Gastrocnemius medialis (tissue), 4 donors: ENCODE results near the gene KRT77.

ENCODE experiments used
- POLR2A ChIP-seq, 2 donors: fragments of 450-650 bp; IDR thresholded peaks; one replicate each; pipeline ENCODE4 v1.6.1; 2017; ENCODE audit warnings: antibody characterized with exemption in 2 of 2, mild to moderate bottlenecking in 2 of 2, moderate library complexity in 2 of 2
- TF ChIP-seq, protein P1 (sequence below), 5 experiments: fragments of 450-650 bp in 3 of 5; fragments of 200-600 bp in 2 of 5; sonication (generic) in 2 of 5; IDR thresholded peaks in 4 of 5; conservative IDR thresholded peaks in 1 of 5; 1 replicate in 4 of 5; 2 replicates in 1 of 5; pipeline ENCODE4 v1.5.1; 2016 to 2019; ENCODE audit warnings: antibody characterized with exemption in 5 of 5, mild to moderate bottlenecking in 3 of 5, moderate library complexity in 3 of 5

DNA sequence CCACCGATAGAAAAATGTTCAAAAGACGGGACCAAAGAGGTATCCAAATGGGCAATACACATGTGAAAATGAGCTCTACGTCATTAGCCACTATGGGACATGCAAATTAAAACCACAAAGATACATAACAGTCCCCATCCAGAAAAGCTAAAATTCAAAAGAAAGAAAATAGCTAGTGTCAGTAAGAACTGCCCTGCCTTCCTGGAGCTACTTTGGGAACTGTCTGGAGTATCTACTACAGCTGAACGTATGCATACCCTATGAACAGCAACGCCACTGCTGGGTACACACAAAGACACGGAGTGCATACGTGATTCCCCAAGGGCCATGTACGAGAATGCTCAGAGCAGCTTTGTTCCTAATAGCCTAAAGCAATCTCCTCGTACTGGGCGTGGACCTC is 25.8 kb upstream of the KRT77 start:
- no peak for TF ChIP-seq POLR2A (IDR thresholded peaks at IDR 0.05)
- TF ChIP-seq, protein P1, sequence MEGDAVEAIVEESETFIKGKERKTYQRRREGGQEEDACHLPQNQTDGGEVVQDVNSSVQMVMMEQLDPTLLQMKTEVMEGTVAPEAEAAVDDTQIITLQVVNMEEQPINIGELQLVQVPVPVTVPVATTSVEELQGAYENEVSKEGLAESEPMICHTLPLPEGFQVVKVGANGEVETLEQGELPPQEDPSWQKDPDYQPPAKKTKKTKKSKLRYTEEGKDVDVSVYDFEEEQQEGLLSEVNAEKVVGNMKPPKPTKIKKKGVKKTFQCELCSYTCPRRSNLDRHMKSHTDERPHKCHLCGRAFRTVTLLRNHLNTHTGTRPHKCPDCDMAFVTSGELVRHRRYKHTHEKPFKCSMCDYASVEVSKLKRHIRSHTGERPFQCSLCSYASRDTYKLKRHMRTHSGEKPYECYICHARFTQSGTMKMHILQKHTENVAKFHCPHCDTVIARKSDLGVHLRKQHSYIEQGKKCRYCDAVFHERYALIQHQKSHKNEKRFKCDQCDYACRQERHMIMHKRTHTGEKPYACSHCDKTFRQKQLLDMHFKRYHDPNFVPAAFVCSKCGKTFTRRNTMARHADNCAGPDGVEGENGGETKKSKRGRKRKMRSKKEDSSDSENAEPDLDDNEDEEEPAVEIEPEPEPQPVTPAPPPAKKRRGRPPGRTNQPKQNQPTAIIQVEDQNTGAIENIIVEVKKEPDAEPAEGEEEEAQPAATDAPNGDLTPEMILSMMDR (IDR thresholded peaks at IDR 0.05 in 4 of 5, conservative IDR thresholded peaks at IDR 0.05 in 1 of 5) = no peak
